GM06990 (cell line): Measurements from ENCODE around the gene NRROS.
"Not testable (repeated sequence)": the region's sequence is repeated elsewhere in the genome, so short reads cannot be mapped to it uniquely, and the experiment has no call there.

Experiments
- DNase-seq: peaks from one replicate; pipeline ENCODE4 v3.0.0-alpha.2; 2011; ENCODE audit not compliant: insufficient read length; ENCODE audit errors: extremely low read depth
- H3K27me3 ChIP-seq: replicated peaks from 2 replicates; pipeline ENCODE4 v1.6.0; 2011; ENCODE audit warnings: low read length; ENCODE audit not compliant: control insufficient read depth, insufficient read depth
- H3K36me3 ChIP-seq: 2 replicates; pipeline ENCODE4 v1.5.1; 2011; ENCODE audit warnings: low read length; ENCODE audit not compliant: control insufficient read depth, insufficient read depth
- H3K4me3 ChIP-seq: replicated peaks from 2 replicates; pipeline ENCODE4 v1.5.1; 2011; ENCODE audit warnings: low read depth, mild to moderate bottlenecking, control low read depth, low read length
- TF ChIP-seq, protein P1 (sequence below): IDR thresholded peaks from 2 replicates; pipeline ENCODE4 v1.5.1; 2011; ENCODE audit warnings: low read length, control low read depth, mild to moderate bottlenecking, inconsistent platforms; ENCODE audit not compliant: insufficient read depth, poor library complexity, severe bottlenecking

The NRROS gene

DNA sequence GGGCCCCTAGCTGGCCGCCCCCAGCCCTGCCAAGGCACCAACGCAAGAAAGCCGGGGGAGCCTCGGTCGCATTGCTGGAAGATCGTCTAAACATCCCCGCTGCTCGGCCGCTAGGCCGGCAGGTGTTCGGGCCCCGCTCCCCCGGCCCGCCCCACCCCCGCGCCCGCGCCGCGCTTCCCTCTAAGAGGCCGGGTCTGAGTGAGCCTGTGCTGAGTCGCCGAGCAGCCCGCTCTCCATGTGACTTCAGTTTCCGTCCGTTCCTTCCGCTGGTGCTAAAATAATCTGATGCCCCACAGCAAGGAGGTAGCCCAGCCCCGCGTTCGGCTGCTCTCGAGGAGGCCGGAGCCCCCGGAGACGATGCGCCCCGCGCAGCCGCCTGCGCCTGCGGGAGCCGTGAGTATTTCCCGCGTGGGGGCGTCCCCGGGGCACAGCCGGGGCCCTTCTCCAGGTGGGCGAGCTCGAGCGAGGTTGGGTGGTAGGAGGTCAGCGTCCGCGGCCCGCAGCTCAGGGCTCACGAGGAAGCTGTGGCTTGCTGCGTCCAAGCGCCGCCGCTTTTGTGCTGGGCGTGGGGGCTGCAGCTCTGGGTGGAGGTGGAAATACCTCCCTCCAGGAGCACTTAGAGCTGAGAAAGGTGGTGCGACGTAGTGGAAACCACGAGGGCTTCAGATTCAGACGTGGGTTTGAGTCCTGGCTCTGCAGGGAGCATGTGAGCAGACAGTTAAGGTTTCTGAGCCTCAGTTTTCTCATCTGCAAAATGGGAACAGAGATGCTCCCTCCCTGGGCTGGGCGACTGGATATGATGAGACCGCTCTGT is at the start of gene NRROS:
TSS of gene NRROS (plus strand) at position 212 of the 814 bp plus-strand sequence. CDS start 14,846 bp downstream, outside the sequence.
- Histone ChIP-seq H3K36me3 (peaks cover 4% of the 10 kb centered on the region), H3K4me3 (peak within 1 kb of the TSS; percentile 75), H3K27me3 (no peaks in the 10 kb centered on the region)
- TF ChIP-seq, protein P1, sequence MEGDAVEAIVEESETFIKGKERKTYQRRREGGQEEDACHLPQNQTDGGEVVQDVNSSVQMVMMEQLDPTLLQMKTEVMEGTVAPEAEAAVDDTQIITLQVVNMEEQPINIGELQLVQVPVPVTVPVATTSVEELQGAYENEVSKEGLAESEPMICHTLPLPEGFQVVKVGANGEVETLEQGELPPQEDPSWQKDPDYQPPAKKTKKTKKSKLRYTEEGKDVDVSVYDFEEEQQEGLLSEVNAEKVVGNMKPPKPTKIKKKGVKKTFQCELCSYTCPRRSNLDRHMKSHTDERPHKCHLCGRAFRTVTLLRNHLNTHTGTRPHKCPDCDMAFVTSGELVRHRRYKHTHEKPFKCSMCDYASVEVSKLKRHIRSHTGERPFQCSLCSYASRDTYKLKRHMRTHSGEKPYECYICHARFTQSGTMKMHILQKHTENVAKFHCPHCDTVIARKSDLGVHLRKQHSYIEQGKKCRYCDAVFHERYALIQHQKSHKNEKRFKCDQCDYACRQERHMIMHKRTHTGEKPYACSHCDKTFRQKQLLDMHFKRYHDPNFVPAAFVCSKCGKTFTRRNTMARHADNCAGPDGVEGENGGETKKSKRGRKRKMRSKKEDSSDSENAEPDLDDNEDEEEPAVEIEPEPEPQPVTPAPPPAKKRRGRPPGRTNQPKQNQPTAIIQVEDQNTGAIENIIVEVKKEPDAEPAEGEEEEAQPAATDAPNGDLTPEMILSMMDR, result no peak
- peak; percentile 84 for DNase-seq

DNA sequence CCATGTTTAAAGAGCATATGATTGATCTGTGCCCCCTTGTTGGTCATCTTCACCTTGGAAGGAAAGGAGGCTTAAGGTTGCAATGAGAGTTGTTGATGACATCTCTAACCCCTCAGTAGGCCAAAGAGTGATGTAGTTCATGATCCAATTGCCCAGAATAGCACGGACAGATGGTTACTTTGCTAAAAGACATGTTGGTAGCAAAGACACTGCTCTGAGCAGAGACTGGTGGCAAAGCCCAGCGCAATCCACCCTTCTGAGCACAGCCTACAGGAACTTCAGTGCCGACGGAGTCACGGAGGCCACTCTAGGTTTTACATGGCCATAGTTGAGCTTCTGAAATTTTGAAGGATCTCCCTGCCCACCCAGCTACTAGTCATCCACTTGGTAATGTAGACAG is 49.2 kb upstream of the NRROS start:
- H3K36me3 ChIP-seq, result no peaks in the 10 kb centered on the region; the same call in none of the 2 replicates
- no peaks in the 10 kb centered on the region for H3K27me3 ChIP-seq
- TF ChIP-seq, protein P1, result no peak
- DNase-seq, result no peak
- H3K4me3 ChIP-seq, result no peak overlapping the region

DNA sequence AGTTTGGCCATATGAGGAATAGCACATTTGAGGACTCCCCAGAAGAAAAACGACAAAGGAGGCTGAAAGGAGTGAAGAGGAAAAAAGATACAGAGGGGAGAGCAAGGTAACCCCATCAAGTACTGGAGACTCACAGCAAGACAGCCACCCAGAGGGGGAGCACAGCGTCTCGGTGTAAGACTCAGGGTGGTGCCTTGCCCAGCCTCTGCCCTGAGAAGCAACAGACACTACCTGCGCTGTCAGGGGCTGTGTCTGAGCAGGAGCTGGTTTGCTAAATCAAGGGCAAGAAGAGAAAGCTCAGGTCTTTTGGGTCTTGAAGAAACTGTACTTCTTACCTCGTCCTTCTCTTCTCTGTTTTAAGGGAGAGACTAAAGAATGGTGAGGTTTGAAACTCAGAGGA is 43.1 kb upstream of the NRROS start:
- H3K36me3 ChIP-seq, result no peaks in the 10 kb centered on the region
- no peaks in the 10 kb centered on the region for H3K27me3 ChIP-seq
- TF ChIP-seq, protein P1, result no peak
- no peak for DNase-seq
- H3K4me3 ChIP-seq, result no peak overlapping the region

DNA sequence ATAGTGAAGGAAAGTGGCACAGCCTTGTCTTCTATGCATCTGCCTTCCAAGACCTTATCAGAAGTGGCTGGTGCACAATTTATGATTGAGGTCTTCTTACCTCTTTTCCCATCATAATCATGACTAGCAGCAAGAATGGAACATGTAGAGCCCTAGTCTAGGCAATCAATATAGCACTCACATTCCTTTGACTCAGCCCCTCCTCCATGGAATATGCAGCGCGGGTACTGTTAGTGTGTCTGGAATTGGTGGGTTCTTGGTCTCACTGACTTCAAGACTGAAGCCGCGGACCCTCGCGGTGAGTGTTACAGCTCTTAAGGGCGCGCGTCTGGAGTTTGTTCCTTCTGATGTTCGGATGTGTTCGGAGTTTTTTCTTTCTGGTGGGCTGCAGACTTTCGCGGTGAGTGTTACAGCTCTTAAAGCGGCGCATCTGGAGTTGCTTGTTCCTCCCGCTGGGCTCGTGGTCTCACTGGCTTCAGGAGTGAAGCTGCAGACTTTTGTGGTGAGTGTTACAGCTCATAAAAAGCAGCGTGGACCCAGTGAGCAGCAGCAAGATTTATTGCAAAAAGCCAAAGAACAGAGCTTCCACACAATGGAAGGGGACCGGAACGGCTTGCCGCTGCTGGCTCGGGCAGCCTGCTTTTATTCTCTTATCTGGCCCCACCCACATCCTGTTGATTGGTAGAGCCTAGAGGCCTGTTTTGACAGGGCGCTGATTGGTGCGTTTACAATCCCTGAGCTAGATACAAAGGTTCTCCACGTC is 41.3 kb upstream of the NRROS start:
- not testable (repeated sequence) for H3K36me3 ChIP-seq, H3K27me3 ChIP-seq, DNase-seq
- peak overlapping the region; percentile 35 for H3K4me3 ChIP-seq

DNA sequence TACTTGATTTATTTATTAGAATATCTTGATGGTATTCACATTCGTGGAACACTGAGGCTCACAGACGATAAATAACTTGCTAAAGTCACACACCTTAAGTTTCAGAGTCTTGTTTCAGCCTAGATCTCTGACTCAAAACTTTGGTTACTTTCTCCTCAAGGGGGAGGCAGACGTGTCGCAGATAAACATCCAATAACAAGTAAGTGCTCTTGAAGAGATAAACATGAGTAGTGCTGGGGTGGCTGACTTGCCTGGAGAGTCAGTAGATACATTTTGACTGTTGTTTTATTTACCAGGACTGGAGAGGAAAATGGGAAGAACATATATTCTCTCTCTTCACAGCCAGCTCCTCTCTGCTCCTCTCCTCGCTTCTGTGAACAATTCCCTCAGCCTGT is 39.8 kb upstream of the NRROS start:
- Histone ChIP-seq H3K27me3 (no peaks in the 10 kb centered on the region), H3K4me3 (no peak overlapping the region), H3K36me3 (no peaks in the 10 kb centered on the region)
- no peak for DNase-seq
- TF ChIP-seq, protein P1, result no peak

DNA sequence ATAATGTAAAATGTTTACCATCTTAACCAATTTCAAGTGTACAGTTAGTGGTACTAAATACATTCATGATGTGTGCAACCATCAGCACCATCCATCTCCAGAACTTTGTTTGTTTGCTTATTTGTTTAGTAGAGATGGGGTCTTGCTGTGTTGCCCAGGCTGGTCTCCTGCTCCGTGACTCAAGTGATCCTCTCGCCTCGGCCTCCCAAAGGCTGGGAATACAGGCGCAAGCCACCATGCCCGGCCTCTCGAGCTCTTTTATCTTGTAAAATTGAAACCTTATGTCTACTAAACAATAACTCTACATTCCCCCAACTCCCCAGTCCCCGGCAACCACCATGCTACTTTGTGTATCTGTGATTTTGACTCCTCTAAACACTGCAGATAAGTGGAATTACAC is 39.1 kb upstream of the NRROS start:
- H3K36me3 ChIP-seq, result no peaks in the 10 kb centered on the region
- DNase-seq, result no peak
- TF ChIP-seq, protein P1, result no peak
- H3K4me3 ChIP-seq, result no peak overlapping the region
- H3K27me3 ChIP-seq, result no peaks in the 10 kb centered on the region
